Measurements from ENCODE around the gene SMAD4. TPM values are rescaled to one million over a fixed set of nuclear protein-coding genes. Genes with fewer than 3 reads are reported as not detected.
"Not testable (repeated sequence)": the region's sequence is repeated elsewhere in the genome, so short reads cannot be mapped to it uniquely, and the experiment has no call there.

SMAD4 gene
- polyA plus RNA-seq (ENCODE audit: insufficient read length in 10 of 10) = 100 to 1,000 TPM in 5 of 10 donors, 10 to 100 TPM in 5; 70.2 to 124 (median 99.6) TPM
- long read RNA-seq, donor 1, full-length matches to known transcripts = 9 of 15 reads
- long read RNA-seq, donor 1, partial matches to known transcripts = 6 of 15 reads
- long read RNA-seq, donor 1, other reads (novel, unspliced or antisense) = 0 of 15 reads
- long read RNA-seq, donor 2, full-length matches to known transcripts = 3 of 3 reads
- long read RNA-seq, donor 2, partial matches to known transcripts = 0 of 3 reads
- long read RNA-seq, donor 2, other reads (novel, unspliced or antisense) = 0 of 3 reads
- long read RNA-seq, donor 3 = 0 reads
- long read RNA-seq, donor 4, full-length matches to known transcripts = 8 of 13 reads
- long read RNA-seq, donor 4, partial matches to known transcripts = 5 of 13 reads
- long read RNA-seq, donor 4, other reads (novel, unspliced or antisense) = 0 of 13 reads
- long read RNA-seq, donor 5, full-length matches to known transcripts = 6 of 16 reads
- long read RNA-seq, donor 5, partial matches to known transcripts = 10 of 16 reads
- long read RNA-seq, donor 5, other reads (novel, unspliced or antisense) = 0 of 16 reads
- long read RNA-seq, donor 6, full-length matches to known transcripts = 7 of 7 reads
- long read RNA-seq, donor 6, partial matches to known transcripts = 0 of 7 reads
- long read RNA-seq, donor 6, other reads (novel, unspliced or antisense) = 0 of 7 reads
- long read RNA-seq, donor 7, full-length matches to known transcripts = 5 of 10 reads
- long read RNA-seq, donor 7, partial matches to known transcripts = 5 of 10 reads
- long read RNA-seq, donor 7, other reads (novel, unspliced or antisense) = 0 of 10 reads
- long read RNA-seq, donor 8, full-length matches to known transcripts = 4 of 17 reads
- long read RNA-seq, donor 8, partial matches to known transcripts = 13 of 17 reads
- long read RNA-seq, donor 8, other reads (novel, unspliced or antisense) = 0 of 17 reads
- long read RNA-seq, donor 9, full-length matches to known transcripts = 2 of 2 reads
- long read RNA-seq, donor 9, partial matches to known transcripts = 0 of 2 reads
- long read RNA-seq, donor 9, other reads (novel, unspliced or antisense) = 0 of 2 reads

DNA sequence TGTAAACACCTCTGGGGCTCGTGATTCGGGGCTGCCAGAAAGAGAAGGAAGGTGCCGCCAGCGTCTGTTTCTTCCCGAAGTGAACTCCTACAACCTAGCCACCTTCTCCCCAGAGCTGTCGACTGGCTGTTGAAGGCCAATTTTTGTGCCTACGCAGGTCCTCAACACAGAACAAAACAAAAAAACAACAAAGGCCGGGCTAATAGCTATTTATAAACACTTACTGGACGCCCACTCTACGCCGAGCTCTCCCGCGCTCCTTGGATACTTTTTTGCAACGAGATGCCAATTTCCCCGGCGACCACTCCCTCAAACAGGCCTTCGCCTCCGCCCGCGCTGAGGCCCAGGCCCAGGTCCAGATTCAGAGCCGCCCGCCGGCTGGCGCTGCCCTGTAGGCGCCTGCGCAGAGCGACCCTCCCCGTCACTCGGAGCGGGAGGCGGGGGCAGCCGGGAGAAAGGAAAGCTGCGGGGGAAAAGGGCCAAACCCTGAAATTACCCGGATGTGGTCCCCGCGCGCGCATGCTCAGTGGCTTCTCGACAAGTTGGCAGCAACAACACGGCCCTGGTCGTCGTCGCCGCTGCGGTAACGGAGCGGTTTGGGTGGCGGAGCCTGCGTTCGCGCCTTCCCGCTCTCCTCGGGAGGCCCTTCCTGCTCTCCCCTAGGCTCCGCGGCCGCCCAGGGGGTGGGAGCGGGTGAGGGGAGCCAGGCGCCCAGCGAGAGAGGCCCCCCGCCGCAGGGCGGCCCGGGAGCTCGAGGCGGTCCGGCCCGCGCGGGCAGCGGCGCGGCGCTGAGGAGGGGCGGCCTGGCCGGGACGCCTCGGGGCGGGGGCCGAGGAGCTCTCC is at the start of gene SMAD4:
Gene SMAD4, plus strand, starts transcription at position 520 of the 843 bp plus-strand sequence. CDS start 16,834 bp downstream, outside the sequence.
- peak; percentile 96 to 98 (median 97) for DNase-seq

DNA sequence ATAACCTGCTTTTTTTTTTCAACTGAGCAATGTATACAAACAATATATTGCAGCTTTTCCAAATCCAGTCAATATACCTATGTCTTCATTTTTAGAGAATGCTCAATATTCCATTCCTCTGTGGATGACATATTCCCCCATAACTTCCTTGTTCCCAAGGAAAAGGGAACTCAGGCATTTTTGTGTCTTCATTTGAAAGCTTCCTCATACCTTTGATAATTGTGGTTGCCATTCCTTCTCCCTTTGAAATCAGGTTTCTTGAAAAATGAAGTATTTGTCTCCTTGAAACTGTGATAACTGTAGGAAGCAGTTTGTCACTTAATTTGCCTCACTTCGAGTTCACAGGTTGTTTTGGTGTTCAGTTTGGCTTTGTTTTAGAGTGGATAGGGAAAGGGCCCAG is 48.6 kb upstream of the SMAD4 start:
- no peak for DNase-seq

DNA sequence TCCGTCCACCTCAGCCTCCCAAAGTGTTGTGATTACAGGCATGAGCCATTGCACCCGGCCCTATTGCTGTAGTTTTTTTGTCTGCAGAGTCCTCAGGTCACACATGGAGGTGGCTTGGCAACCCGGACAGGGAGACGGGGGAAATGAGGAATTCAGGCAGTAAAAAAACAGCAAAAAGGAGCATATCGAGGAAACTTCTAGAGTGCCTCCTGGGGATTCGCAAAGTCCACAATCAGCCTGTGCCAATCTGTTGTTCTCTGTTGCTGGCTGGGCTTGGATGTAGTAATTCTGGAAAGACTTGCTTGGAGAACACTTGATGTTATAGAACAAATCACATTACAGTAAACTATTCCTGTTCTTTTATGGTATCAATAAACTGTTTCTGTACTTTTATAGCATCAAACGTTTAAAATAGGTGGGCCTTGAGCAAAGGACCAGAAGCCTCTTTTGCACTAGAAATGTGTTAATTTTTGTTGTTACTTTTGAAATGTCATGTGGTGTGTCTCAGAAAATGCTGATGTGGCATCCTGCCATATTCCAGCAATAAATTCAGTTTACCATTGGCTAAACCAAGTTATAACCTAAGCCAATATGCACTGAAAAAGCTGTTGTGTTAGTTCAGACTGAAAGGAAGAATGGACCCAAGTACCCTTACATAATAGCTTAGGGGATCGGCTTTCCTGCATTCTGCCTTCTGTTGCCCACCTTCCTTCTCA is 47.8 kb upstream of the SMAD4 start:
- DNase-seq = no peak

- no peak for DNase-seq
These were observed 47.2 kb upstream of the SMAD4 start for GRCh38 chr18:50982802-50983179.

DNA sequence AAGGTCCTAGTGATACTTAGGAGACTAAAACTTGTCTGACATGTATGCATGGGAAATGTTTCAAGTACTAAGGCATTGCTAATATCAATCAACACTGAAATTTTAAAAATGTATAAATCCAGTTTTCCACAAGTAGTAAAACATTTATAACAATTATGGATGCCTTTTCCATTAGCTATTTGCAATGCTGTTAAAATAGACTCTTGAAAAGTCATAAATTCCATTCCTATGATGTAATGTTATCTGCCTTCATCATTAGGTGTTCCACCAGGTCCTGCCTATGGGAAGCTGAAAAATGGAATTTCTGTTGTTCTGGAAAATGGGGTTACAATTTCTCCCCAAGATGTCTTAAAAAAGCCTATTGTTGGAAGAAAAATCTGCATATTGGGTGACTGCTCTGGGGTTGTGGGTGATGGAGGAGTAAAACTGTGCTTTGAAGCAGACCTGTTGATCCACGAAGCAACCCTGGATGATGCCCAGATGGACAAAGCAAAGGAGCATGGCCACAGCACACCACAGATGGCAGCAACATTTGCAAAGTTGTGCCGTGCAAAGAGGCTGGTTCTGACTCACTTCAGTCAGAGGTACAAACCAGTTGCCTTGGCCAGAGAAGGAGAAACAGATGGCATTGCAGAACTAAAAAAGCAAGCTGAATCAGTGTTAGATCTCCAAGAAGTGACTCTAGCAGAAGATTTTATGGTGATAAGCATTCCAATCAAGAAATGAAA is 43.5 kb upstream of the SMAD4 start:
- peak in 1 of 3 donors; percentile 14 for DNase-seq

- peak in 2 of 3 donors; percentile 18 to 35 for DNase-seq
These were observed 42.8 kb upstream of the SMAD4 start for GRCh38 chr18:50987261-50987660.

GRCh38 chr18:50989711-50990110 is 40.3 kb upstream of the SMAD4 start:
- no peak for DNase-seq

DNA sequence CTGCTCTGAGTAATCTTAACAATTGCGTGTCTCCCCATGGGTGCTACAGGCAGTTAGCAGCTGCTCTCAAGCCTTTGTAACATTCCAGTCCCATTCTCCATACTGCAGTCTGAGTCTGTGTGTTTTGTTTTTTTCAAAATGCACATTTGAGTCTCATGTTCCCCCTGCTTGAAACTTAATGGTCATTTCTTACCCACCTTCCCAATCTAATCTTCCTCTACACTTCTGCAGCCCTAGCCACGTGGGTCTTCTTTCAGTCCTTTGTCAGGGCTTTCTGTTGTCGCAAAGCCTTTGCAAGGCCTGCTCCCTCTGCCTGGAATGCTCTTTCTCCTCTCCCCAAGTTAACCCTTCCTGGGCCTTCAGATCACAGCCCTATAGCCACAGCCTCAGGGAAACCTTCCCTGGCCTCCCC is 37.7 kb upstream of the SMAD4 start:
- DNase-seq = peak in 1 of 3 donors; percentile 29

- DNase-seq = no peak
These were observed 36.0 kb upstream of the SMAD4 start for GRCh38 chr18:50994031-50994430.

- not testable (repeated sequence) for DNase-seq
These were observed 26.8 kb upstream of the SMAD4 start for GRCh38 chr18:51003174-51003573.

GRCh38 chr18:51006061-51006818 is 23.8 kb upstream of the SMAD4 start:
- DNase-seq = no peak

DNA sequence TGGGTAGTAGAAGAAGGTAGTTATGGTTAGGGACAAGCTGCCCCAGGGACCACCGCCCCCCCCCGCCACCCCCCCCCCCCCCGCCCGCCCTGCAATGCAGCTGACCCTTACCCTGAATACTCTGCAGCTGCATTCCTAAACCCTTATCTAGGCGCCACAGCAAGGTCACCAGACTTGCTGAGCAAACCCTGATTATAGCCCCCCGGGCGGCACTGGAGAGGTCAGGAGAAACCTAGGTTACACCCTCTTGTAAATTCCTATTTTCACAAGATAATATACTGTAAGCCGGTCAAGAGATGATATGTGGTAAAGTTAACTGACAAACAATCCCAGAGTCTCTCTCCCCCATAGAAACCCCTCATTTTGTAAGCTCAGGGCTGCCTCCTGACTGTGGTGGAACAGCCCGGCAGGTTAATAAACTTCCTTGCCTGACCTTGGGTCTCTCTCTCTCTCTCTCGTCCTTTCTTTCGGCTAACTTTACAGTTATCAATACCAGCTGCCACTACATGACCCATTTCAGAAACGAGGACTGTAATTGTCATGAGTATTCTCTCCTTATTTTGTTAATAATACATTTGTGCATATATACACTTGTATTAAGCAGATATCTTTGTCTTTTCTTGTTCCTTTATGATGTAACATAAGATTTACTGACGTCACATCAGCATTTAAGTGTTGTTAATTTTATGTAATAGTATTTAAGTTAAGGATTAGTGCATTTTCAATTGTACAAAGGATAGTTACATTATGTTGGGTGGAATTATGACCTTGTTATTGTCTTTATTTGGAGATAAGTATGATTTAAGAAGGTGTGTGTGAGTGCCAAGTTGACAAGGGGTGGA is 22.8 kb upstream of the SMAD4 start:
- DNase-seq = no peak

DNA sequence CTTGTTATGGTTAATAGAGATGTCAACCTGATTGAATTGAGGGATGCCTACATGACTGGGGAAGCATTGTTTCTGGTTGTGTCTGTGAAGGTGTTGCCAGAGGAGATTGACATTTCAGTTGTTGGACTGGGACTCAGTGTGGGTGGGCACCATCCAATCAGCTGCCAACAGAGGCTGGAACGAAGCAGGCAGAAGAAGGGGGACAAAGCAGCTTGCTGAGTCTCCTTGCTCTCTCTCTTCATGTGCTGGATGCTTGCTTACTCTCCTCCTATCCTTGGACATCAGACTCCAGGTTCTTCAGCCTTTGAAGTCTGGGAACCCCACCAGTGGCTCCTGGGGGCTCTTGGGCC is 22.2 kb upstream of the SMAD4 start:
- DNase-seq = no peak

- no peak for DNase-seq
These were observed 20.9 kb upstream of the SMAD4 start for GRCh38 chr18:51009072-51009471.

DNA sequence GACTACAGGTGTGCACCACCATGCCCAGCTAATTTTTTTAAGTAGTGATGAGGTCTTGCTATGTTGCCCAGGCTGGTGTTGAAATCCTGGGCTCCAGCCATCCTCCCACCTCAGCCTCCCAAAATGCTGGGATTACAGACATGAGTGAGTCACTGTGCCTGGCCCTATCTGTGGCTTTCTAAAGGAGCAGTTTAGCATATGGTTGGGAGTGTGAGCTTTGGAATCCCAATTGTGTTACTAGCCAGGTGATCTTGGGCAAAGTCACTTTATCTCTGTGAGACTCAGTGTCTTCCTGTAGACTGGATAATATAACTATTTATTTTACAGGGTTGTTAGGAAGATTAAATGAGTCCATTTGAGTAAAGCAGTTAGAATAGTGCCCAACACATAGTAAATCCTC is 19.8 kb upstream of the SMAD4 start:
- no peak for DNase-seq

DNA sequence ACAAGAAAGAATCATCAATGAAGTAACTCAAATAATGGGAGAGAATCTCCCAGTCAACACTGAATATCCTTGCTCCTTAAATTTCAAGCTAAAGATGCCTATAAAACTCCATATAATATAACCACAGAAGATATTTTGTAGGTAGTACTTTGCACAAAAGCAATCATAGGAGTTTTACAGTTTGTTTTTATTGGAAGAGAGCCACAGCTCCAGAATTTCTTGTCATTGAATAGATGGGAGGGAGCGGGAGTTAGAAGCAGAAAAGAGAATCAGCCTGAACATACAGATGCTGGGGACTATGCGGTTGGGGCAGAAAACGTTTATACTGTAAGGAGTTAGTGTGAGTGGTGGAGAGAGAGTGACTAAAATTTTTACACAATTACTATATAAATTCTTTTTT is 18.3 kb upstream of the SMAD4 start:
- no peak for DNase-seq

DNA sequence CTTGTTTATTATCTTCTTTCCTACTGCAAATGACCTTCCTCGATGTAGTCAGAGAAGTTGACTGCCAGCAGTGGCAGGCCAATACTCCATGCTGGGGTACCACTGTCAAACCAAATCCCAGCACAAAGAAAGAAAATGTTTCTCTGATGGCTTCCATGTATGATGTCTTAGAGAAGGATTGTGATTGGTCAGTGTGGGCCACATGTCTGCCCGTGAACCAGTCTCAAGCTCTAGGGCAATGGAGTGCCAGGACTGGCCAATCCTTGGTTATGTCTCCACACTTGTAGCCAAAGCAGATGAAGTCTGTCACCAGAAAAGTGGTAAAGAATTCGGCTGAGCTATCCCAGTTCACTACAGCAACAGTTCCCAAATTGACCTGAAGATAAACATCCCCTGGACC is 17.6 kb upstream of the SMAD4 start:
- DNase-seq = no peak

DNA sequence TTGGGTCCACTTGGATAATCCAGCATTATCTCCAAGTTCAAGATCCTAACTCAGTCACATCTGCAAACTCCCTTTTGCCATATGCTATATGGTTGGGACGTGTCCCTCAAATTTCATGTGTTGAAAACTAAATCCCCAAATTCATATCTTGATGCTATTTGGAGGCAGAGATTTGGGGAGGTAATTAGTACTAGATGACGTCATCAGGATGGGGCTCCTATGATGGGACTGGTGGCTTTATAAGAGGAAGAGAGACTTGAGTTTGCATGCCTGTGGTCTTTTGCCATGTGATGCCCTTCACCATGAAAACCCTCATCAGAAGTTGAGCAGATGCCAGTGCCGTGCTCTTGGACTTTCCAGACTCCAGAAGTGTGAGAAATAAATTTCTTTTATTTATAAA is 16.8 kb upstream of the SMAD4 start:
- no peak for DNase-seq

Data from muscle of back (tissue), 13 donors.